ENCODE measurements around the gene ADPRS.

Gene ADPRS

DNA sequence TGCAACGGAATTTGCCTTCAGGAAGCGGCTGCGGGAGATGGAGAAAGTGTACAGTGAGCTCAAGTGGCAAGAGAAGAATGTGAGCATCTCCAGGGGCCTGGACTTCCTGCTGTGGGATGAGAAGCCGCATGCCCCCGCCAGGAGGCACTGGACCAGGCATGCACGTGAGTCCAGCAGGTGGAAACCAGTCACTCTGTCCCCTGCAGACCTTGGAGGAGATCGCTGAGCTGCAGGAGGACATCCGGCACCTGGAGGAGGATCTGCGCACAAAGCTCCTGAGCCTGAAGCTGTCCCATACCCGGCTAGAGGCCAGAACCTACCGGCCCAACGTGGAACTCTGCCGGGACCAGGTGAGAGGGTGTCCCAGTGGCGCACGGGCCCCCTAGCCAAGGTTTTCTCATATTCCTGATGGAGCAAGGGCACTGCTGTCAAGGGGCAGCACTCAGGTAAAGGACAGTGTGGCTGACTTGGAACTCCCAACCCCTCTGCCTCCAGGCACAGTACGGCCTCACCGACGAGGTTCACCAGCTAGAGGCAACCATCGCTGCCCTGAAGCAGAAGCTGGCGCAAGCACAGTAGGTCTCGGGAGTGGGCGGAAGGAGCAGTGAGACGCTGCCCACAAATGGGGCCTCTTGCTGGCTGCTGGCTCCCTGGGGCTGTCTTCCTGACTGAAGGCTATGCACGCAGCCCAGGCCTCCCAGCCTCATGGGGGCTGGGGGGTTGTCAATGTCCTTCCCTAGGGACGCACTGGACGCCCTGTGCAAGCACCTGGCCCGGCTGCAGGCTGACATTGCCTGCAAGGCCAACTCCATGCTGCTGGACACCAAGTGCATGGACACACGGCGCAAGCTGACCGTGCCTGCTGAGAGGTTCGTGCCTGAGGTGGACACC is 1.2 kb upstream of the ADPRS start:
- no peak for DNase-seq (ENCODE audit: low spot score)

DNA sequence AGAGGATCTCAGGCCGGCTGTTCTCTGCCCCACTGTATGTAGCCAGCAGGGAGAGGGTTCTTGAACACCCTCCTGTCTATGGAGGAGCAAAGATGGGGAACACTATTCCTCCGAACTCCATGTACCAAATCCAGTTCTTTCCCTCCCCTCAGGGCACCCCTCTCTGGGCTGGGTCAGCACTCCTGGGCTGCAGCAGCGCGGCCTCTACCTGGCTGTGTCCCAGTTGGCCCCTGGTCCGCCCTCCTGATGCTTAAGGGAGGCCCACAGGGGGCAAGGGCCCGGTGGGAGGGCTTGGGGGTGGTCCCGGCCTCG is 471 bp upstream of the ADPRS start:
- DNase-seq (ENCODE audit: low spot score) = no peak

DNA sequence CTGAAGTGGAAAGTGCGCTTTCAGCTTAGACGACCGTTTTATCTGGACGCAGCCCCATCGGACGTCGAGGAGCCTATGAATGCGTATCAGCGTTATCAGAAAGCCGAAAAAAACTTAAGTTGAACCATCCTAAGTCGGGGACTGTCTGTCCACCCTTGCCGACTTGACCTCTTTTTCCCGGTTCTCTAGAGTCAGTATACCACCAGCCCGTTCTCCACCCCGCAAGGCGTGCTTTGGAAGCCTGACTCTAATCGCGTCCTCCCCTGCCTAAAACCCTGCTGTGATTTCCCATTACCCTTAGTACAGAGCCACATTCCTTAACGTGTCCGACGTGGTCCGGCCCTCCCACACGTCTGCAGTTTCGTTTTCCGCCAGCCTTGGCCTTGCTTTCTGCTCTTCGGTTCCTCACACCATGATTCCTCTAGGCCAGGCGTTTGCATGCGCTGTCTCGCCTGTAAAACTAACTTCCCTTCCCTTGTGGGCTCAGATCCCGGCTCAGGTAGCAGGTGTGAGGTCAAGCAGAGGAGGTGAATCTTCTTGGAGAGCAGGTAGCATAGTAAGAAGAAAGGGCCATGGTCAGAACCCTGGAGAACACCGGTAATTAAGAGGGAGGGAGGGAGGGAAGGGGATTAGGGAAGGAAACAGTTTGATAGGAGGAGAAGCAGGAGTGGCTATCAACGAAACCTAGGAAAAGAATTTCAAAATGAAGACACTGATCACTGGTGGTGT is 865 bp downstream of the ADPRS start:
- no peak for DNase-seq (ENCODE audit: low spot score)

DNA sequence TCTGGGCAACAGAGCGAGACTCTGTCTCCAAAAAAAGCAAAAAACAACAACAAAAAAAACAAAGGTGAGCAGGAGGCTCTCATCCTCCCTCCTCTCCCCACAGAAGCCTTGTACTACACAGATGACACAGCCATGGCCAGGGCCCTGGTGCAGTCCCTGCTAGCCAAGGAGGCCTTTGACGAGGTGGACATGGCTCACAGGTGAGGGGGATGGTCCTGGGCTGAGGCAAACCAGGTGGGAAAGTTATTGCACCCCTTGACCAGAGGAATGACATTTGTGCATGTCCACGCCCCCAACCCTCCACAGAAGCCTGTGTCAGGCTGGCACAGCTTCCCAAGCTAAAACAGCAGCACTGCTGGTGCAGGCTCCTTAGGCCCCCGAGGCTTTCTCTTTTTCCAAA is 2.4 kb downstream of the ADPRS start:
- DNase-seq (ENCODE audit: low spot score) = no peak

DNA sequence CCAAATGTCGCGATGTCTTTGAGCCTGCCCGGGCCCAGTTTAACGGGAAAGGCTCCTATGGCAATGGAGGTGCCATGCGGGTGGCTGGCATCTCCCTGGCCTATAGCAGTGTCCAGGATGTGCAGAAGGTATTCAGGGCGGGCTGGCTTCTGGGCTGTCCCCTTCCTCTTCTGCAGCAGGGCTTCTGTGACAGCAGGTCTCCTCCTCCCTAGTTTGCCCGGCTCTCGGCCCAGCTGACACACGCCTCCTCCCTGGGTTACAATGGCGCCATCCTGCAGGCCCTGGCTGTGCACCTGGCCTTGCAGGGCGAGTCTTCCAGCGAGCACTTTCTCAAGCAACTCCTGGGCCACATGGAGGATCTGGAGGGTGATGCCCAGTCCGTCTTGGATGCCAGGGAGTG is 3.0 kb downstream of the ADPRS start:
- DNase-seq (ENCODE audit: low spot score) = no peak

DNA sequence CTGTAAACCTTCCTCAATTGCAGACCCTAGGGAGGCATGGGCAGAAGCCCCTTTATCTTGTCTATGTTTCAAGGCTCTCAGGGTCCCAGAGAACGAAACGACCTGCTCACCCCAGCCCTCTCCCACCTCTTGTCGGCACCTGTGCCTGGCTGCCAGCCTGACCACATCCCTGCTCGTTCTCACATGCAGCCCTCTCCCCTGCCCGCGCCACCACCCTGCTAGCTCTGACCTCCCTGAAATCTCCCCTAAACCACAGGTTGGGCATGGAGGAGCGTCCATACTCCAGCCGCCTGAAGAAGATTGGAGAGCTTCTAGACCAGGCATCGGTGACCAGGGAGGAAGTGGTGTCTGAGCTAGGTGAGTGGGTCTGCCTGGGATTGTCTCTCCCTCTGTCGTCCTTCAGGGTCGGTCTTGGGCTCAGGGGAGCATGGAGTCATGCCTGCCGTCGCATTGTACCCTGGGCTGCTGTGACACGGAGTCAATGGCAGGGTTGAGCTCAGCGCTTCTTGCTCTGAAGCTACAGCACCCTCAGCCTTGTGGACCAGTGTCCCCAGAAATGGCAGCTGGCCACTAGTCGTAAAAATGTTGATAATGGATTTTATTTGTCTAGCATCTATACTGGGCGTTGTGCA is 3.6 kb downstream of the ADPRS start:
- DNase-seq (ENCODE audit: low spot score) = no peak

DNA sequence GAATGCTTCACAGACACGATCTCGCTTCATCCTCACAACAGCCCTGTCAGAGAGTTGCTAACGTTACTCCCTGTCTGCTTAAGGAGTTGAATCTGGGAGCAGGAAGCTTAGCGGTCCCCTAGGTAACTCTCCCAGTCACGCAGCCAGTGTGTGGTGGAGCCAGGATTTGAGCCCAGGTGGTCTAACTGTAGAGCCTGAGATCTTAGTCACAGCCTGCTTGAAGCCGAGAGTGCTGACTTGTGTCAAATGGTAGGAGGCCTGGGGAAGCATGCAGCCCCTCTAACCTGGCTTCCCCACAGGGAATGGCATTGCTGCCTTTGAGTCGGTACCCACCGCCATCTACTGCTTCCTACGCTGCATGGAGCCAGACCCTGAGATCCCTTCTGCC is 4.1 kb downstream of the ADPRS start:
- DNase-seq (ENCODE audit: low spot score) = no peak

DNA sequence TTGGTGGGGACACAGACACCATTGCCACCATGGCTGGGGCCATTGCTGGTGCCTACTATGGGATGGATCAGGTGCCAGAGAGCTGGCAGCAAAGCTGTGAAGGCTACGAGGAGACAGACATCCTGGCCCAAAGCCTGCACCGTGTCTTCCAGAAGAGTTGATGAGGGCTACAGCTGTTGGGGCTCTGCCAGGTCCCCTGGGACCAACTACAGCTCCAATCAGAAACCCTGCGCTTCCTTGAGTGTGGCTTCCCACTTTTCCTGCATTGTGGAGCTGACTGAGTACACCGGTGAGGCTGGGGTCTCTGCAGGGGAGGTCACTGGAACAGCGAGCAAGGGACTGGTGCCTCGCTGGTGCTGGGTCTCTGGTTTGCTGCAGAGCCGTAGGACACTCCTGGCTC is 4.5 kb downstream of the ADPRS start:
- no peak for DNase-seq (ENCODE audit: low spot score)

DNA sequence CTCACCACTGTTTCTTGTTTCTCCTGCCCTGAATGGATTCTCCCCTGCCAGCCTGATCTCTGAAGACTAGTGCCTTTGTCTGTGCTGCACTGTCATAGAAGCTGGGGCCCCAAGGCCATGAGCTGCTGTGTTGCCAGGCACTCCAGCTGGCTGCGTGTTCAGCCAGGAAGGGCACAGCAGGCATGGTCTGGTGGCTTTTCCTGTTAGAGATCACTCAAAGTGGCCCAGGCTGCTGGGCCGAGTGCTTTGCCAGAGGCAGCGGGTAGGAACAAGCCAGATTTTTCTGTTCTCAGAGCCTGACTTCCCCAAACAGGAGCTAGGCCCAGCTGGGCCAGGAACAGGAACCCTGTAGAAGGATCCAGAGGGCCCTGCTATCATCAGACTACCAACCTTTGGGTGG is 5.2 kb downstream of the ADPRS start:
- DNase-seq (ENCODE audit: low spot score) = no peak

DNA sequence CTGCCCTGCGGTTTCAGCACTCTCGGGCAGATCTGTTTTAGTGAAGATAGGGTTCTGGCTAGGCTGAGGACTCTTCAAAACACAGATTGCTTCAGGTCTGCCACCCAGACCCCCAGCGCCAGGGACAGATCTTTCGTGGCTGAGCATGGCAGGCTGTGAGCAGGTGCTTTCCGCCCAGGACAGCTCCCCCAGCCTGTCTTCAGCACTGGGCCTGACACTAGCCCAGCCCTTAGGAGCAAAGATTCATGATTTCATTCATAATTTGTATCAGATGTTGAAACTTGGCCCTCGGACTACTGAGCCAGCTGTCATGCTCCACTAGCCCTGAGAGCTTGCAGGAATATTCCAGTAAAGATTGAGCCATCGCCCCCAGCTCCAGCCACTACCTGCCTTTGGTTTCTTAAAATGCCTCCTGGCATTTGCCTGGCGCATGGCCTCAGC is 5.9 kb downstream of the ADPRS start:
- DNase-seq (ENCODE audit: low spot score) = no peak

DNA sequence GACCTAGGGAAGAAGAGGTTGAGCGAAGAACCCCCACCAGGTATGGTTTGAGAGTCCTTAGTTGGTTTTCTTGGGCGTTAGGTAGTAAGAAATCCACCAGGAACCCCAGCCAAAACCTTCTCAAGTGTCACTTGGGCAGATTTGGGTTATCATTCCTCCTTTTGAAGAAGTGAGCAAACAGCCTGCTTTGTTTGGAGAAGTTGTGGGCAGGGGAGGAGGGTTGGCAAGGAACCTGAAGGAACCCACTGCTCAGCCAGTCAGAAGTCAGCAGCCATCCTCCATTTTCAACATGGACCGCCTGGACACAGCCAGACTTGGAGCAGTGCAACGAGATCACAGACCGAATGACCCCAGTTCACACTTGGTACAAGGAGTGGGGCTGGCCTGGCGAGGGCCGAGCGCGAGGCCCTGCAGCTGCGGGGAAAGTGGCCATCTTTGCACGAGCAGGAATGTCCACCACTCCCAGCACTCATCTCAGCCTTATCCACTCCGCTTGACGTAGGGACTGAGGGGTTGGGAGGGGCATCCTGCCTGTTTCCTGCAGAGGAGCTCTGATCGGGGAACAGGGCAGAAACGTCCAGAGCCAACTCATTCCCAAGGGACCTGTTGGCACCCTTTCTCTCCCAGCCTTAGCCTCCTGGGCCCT is 7.2 kb downstream of the ADPRS start:
- DNase-seq (ENCODE audit: low spot score) = no peak

DNA sequence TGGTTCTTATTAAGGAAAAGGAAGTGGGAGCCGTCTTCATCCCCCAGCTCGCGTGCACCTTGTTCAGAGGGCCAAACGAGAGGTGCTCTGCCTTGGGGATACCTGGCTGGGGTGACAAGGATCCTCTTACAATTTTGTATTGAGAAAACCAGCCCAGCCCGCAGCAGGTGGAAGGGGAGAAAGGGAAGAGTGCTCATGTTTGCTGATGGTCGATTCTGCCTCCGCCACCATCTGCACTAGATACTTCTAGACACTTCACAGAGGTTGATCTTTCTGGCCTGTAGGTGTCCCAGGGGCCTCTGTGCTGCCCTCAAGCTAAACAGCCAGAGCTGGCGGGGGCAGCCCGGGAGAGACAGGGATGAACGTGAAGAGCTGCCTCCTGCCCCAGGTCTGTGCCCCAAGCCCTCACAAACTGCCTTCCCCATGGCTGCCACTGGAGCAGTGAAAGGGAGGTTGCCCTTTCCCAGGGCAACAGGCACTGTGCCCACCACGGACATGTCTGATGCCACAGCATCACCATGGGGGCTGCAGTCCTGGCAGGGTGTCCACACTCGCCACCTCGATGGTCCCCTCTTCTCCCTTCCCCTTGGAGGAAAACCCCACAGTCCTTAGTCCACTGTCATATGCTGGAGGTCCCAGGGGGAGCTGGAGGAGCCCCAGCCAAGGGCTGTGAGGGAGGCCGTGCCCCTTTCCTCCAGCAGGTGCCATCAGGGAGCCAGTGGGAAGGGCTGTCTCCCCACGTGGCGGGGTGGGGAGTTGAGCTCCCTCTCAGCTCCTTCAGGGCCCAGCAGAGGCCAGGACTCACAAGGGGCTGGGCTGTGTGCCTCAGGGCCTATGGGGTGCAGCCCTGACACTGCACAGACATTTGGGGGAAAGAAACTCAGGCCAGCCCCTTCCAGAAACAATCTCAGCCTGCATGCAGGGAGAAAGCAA is 8.1 kb downstream of the ADPRS start:
- no peak for DNase-seq (ENCODE audit: low spot score)

DNA sequence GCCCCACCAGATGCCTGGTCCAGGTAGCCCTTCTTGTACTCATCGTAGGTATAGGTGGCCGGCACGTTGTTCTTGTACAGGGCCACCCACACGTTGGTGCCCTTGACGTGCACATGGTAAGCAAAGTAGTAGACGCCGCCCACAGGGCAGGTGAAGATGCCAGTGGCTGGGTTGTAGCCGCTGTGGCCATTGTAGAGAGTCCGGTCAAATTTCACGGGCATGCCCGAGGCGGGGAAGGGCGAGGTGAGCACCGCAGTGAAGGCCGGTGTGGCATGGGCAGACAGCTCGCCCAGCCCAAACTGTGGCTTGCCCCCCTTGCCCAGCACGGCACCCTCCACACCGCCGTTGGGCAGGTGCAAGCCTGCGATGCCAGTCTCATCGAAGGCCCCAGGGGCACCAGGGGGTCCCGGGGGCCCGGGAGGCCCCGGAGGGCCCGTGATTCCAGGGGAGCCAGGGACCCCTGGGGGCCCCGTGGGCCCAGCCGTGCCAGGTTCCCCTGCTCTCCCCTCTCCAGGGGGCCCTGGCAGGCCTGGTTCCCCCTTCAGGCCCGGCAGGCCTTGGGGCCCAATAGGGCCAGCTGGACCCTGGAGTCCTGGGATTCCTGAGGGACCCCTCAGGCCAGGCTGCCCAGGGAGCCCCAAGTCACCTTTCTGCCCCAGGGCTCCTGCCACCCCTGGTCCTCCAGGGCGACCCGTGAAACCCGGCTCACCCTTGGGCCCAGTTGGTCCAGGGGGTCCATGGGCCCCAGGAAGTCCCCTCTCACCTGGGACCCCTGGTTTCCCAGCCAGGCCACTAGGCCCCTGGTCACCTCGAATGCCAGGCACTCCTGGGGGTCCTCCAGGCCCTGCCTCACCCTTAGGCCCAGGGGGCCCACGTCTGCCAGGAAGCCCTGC is 9.2 kb downstream of the ADPRS start:
- DNase-seq (ENCODE audit: low spot score) = no peak

DNA sequence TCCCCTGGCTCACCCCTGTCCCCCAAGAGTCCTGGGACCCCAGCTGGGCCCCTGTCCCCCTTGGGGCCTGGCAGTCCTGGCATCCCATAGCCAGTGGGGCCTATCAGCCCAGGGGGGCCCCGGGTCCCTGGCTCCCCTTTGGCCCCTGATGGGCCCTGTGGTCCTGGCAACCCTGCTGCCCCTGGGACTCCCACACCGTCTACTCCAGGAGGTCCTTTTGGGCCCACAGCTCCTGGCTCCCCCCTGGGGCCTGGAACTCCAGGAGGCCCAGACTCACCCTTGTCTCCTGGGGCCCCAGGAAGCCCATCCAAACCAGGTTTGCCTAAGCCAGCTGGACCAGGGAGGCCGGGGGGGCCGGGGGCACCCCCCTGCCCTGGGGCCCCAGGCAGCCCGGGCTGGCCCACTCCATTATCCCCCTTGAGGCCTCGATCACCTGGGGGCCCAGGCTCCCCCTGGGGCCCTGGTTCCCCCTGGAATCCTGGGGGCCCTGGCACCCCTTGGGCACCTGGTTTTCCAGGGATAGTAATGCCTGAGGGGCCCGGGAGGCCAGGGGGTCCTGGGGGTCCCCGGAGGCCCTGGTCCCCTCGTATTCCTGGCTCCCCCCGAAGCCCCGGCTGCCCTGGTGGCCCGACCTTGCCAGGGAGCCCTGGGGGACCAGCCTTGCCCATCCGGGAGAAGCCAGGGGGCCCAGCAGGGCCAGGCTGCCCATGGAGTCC is 10.1 kb downstream of the ADPRS start:
- no peak for DNase-seq (ENCODE audit: low spot score)

DNA sequence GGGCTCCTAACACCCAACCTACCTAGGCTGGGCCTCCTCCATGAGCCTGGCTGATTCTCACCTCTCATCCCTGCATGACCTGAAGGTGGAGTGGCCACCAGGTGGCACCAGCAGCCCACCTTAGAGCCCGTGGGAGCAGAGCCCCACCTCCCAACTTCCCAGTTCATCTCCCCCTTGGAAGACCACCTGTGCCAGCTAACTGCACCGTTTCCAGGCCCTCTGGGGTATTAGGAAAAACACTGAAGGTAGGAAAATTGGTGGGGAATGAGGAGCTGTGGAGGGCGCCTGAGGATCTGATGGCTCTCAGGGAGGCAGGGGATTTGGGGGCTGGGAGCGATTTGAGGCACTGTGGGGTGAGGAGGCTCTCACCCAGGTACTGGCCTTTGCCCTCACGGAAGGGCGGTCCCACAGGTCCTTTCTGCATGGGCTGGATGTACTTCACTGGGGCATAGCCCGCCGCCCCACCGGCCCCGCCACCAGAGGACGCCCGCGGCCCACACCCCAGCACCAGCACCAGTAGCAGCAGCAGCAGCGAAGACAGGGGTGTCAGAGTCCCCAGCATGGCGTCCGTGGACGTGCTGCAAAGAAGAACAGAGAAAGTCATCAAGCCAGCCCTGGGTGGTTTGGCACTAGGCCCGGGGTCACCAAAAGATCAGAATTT is 11.1 kb downstream of the ADPRS start:
- peak; percentile 56 for DNase-seq (ENCODE audit: low spot score)

DNA sequence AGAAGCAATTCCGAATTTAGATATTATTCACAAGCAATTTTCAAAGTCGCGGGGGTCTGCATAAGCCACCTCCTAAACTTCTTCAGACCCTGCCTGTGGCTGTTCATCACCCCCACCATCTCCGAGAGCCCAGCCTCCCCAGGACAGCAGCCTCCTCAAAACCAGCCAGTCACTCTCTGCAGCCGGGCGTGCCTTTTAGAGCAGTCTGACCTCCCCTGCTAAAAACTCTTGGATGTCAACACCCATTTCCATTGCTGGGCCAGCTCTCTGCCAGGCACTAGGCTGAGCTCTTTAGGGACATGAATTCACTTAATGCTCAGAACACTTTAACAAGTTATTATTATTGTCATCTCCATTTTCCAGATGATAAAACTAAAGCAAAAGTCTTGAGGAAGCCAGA is 11.7 kb downstream of the ADPRS start:
- no peak for DNase-seq (ENCODE audit: low spot score)

DNA sequence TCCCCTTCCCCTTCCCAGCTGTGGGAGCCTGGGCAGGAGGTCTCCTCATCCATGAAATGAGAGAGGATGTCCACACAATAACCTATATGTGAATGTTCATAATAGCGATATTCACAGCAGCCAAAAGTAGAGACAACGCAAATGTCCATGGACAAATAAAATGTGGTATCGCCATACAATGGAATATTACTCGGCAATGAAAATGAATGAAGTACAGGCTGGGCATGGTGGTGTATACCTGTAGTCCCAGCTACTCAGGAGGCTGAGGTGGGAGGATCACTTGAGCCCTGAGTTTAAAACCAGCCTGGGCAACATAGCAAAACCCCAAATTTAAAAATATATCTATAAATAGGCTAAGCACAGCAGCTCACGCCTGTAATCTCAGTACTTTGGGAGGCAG is 12.9 kb downstream of the ADPRS start:
- no peak for DNase-seq (ENCODE audit: low spot score)

DNA sequence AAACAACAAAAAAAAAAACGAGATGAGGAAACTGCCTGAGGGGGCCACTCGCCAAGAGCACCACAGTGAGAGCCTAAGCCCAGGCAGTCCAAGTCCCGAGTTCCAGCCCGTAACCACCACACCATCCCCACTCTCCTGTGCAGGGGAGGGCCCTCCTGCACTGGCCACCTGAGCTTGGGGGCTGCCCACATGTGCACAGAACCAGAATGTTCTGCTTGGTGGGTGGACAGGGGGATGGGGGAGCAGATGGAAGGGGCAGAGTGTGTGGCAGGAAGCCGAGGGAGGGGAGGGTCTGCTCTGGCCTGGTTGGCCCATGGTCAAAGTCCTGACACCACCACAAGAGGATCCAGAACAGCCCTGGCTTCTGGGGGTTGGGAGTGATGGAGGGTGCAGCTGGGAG is 17.6 kb downstream of the ADPRS start:
- DNase-seq (ENCODE audit: low spot score) = no peak

DNA sequence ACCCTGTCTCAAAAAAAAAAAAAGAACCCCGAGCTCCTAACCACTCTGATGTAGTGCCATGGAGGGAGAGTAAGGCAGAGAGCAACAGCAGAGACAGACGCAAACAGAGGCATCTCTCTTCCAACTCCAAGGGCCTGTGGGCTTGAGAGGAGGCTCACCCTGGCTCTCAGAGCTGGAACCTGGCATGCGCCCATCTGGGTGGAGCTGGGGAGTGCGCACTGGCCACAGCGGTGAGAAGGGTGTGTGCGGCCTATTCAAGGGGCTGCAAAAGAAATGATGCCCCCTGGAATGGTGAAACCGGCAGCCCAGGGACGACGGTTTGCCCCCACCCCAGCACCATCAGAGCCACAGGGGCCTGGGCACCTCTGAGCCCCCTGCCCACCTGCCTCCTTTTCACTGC is 18.7 kb downstream of the ADPRS start:
- no peak for DNase-seq (ENCODE audit: low spot score)
